AG09309 (cell line): ENCODE measurements around the gene COL5A2.

Experiments used
- DNase-seq: peaks from one replicate; pipeline ENCODE4 v3.0.0-alpha.2; 2010; ENCODE audit warnings: low read depth
- H3K4me3 ChIP-seq: 2 replicates; pipeline ENCODE4 v1.5.1; 2011; ENCODE audit warnings: mild to moderate bottlenecking, low read depth, low read length, moderate library complexity; ENCODE audit not compliant: control insufficient read depth
- CTCF ChIP-seq: IDR thresholded peaks from 2 replicates; pipeline ENCODE4 v1.5.1; 2011; ENCODE audit warnings: mild to moderate bottlenecking, low read depth, low read length, inconsistent platforms; ENCODE audit not compliant: insufficient read depth, control insufficient read depth; ENCODE audit errors: missing control alignments

COL5A2 gene

GRCh38 chr2:189162566-189162965 lies 17.0 kb downstream of the COL5A2 start:
- TF ChIP-seq CTCF = no peak

GRCh38 chr2:189161894-189162293 lies 17.7 kb downstream of the COL5A2 start:
- TF ChIP-seq CTCF = no peak
- no peak overlapping the region for H3K4me3 ChIP-seq
- no peak for DNase-seq

More at GRCh38 chr2:189162566-189162965, 17.0 kb downstream of the COL5A2 start:
- H3K4me3 ChIP-seq = no peak overlapping the region
- no peak for DNase-seq

GRCh38 chr2:189159717-189160116 lies 19.8 kb downstream of the COL5A2 start:
- no peak for TF ChIP-seq CTCF
- DNase-seq = no peak
- no peak overlapping the region for H3K4me3 ChIP-seq

GRCh38 chr2:189159273-189159672 lies 20.3 kb downstream of the COL5A2 start:
- no peak overlapping the region for H3K4me3 ChIP-seq
- no peak for DNase-seq
- TF ChIP-seq CTCF = no peak

GRCh38 chr2:189157939-189158338 lies 21.6 kb downstream of the COL5A2 start:
- TF ChIP-seq CTCF = no peak

GRCh38 chr2:189157456-189157855 lies 22.1 kb downstream of the COL5A2 start:
- no peak for DNase-seq
- no peak overlapping the region for H3K4me3 ChIP-seq
- TF ChIP-seq CTCF = no peak

More at GRCh38 chr2:189157939-189158338, 21.6 kb downstream of the COL5A2 start:
- DNase-seq = no peak
- H3K4me3 ChIP-seq = no peak overlapping the region

GRCh38 chr2:189155795-189156194 lies 23.8 kb downstream of the COL5A2 start:
- TF ChIP-seq CTCF = no peak
- H3K4me3 ChIP-seq = no peak overlapping the region
- DNase-seq = no peak
